GM18519 (cell line): ENCODE results near the gene GRAMD2A.

ENCODE experiments used
- ATAC-seq: cut with Tn5 transposase; IDR thresholded peaks from one replicate; pipeline ENCODE4 v1.9.1; 2021; ENCODE audit warnings: mild to moderate bottlenecking, moderate library complexity; ENCODE audit not compliant: unreplicated experiment, low FRiP score

Gene GRAMD2A

DNA sequence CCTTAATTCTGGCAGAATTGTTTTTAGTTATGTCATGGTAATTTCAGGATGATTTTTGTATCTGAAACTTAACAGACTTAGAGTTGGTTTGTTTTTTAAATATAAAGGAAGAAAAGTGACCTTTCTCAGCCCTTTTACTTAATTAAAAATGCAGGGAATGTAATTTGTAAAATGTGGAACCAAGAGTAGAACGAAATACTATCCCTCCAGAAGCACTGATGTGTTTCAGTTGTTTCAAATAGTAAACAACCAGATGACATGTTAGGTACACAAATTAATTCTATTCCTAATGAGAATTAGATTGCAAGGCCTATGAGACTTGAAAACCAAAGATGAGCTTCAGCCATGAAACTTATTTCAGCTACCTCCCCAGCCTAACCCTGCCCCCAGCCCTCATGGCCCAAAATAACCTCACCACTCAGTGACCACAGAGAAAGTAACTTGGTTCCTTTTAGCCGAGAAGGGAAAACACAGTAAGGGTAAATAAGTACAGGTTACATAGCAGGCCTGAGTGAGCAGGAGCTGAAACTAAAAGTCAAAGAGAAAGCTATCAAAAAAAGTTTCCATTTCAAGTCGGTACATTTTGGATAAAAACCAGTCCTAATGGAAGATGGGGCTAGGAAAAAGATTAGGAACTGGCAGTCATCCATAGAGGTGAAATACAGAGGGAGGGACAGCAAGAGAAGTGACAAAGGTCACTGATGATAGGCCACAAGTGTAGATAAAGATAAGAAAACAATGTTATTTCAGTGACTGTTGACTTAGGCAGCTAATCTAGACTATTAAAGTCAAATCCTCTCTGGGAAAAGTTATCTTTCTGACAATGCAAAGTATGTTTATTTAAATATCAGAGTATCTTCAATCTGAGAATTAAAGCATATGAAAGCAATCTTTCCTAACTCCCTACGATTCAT is 56.2 kb downstream of the GRAMD2A start:
- peak; percentile 93 for ATAC-seq

DNA sequence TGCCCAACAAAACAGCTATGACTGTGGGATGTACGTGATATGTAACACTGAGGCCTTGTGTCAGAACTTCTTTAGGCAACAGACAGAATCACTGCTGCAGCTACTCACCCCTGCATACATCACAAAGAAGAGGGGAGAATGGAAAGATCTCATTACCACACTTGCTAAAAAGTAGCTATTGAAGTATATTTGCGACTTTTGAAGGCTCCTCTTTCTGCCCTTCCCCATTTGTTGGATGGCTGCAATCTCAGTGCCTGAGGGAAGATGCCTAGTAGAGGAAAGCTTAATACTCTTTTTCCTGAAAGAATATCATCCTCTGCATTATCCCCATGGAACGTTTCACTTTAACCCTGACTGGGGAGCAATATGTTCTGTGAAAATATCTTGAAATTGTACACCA is 57.5 kb downstream of the GRAMD2A start:
- no peak for ATAC-seq

DNA sequence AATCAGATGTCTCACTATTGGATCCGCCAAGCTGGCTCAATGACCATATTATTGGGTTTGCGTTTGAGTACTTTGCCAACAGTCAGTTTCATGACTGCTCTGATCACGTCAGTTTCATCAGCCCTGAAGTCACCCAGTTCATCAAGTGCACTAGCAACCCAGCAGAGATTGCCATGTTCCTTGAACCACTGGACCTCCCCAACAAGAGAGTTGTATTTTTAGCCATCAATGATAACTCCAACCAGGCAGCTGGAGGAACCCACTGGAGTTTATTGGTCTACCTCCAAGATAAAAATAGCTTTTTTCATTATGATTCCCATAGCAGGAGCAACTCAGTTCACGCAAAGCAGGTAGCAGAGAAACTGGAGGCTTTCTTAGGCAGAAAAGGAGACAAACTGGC is 57.9 kb downstream of the GRAMD2A start:
- no peak for ATAC-seq

DNA sequence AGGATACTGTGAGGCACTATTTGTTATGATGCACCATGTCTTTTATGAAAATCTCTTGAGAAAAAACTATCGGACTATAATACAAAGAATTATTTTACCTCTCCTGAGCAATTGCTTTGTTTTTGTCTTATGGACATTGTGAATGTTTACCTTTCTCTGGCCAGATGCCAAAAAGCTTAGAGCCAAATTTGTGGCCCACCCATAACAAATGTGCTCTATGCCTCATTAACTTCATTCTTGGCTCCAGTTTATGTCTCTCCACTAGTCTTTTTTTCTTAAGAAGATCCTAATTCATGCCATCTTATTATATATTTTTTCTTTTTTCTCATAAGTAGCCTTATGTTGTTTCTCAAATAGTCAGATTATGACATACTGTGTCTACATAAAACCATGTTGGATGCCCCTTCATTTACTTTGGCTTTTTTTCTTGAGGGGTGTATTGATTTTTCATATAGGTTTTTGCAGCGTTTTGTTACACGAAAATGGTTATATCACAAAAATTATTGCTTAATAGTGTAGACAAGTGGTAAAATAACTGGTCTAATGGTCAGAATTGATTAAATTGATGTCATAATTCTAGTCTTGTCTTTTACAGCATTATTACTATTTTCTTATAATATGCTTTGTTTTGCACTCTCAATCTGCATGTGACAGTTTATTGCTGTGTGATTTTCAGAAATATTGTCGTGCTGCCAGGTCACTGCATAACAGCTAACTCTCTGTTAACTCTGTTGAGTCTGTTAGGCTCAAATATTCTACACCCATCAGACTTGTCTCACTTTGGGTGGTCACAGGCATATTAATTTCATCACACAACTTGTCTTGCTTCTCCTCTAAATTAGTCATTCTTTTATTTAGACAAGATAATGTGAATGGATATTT is 61.2 kb downstream of the GRAMD2A start:
- no peak for ATAC-seq

DNA sequence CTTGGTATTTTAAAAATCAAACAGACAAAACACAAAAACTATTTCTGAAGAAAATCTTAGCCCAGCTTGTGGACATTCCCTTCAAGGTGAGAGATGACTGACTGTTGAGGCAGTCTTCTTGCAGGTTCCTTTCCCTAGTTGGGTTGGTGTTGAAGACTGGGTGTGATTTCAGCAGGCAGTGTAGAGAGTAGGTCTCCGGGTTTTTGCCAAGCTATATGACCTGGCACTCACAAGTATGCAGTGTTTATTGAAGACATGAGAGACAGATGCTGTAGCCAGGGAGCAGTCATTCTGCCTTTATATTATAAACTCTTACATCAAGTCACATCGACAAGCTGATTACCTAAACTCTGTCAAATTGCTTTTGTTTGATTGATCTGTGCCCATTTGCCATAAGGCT is 61.9 kb downstream of the GRAMD2A start:
- ATAC-seq: no peak

GRCh38 chr15:72133211-72133610 is 64.4 kb downstream of the GRAMD2A start:
- ATAC-seq: no peak

DNA sequence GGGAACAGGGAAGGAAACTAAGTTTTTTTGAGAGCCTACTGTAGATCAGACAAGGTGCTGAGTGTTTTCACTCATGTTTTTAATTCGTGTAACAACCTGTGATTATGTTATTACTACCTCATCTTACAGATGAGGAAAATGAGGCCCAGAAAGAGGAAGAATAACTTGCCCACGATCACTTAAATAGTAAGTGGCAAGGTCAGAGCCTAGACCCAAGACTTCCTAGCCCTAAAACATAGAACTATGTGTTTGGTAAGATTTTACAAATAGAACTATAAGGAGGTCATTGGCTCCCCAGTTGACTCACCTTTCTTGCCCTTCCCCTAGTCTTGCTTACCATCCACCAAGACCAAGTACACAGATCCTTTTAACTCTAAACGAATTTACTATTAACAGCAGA is 65.7 kb downstream of the GRAMD2A start:
- no peak for ATAC-seq

DNA sequence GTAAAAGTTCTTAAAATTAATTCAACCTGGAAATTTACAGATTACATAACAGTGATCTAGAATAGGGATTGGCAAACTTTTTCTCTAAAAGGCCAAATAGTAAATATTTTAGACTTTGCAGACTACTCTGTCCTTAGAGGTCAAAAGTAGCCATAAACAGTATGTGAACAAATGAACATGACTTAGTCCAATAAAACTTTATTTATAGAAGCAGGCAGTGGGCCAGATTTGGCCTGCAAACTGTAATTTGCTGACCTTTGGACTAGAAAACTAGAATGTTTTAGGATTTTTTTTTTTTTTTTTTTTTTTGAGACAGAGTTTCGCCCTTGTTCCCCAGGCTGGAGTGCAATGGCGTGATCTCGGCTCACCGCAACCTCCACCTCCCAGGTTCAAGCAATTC is 67.3 kb downstream of the GRAMD2A start:
- ATAC-seq: no peak

- no peak for ATAC-seq
Measured at GRCh38 chr15:72128359-72128758, 69.2 kb downstream of the GRAMD2A start.

GRCh38 chr15:72127724-72128322 is 69.8 kb downstream of the GRAMD2A start:
- no peak for ATAC-seq

- ATAC-seq: no peak
Measured at GRCh38 chr15:72124218-72124617, 73.4 kb downstream of the GRAMD2A start.

DNA sequence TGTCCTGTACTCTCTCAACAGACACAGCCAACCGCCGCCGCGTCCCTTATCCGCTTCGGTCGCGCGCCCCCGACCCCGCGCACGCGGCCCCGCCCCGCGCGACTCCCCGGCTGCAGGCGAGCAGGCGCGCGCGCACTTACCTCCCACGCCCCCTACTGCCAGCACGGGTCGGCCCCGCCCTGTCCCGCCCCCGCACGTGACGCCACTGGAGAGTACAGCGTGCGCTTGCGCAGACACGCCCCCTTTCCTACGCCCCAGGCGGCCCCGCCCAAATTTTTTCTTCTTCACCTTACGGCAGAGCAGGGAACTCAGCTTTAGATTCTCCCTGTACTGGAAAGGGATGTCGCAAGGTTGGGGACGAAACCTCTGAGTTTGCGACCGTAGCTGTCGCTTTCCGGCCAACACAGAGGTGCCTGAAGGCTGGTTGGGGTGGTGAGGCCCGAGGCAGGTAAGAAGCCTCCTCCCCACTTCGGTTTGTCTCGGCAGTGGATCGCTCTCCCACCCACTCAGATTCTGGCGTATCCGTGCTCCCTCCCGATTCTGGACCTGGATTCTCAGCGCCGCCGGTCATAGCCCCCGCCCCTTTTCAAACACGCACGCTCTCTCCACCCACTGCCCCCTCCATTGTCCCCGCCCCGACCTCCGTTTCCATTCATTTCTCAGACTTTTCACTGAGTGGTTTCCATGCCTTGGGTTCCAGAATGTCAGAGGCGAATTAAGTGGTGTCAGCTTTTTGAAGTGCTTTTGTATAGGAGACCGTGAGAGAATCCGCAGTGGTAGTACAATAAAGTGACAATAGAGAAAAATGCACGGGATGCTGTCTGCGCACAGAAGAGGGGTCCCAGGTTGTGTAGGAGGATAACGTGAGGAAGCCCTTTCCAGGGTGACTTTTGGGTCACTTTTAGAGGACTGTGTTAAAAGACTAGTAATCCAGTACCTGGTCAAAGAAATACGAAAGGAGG is 79.3 kb downstream of the GRAMD2A start, which contains the start of the genes MYO9A and SENP8:
Gene MYO9A, minus strand, starts transcription at position 134 of the 962 bp plus-strand sequence. CDS start 71,587 bp downstream, outside the sequence.
Gene SENP8, plus strand, starts transcription at position 387 of the 962 bp plus-strand sequence. CDS start 21,221 bp downstream, outside the sequence.
- peak; percentile 49 for ATAC-seq

DNA sequence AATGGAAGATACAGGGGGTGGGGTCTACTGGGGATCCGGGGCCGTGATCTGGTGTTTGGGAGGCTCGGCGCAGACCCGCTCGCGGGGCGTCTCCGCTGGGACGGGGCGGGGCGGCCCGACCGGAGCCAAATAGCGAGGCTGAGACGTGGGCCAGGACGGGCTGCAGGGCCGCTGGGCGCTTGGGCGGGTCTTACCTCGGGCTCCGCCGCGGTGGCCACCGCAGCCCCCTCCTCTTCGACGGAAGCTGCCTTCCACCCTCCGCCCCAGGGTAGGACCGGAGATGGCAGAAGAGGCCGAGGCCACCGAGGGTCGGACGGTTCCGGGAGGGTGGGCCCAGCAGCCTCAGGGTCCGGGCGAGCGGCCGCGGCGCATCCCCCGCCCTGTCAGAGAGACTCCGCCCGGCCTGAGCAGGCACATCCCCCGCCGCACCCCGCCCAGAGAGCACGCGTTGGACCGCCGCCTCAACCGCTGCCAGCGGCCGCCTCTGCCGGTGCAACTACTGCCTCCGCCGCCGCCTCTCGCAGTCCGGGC is 80.0 kb downstream of the GRAMD2A start:
- ATAC-seq: peak; percentile 39

- no peak for ATAC-seq
Measured at GRCh38 chr15:72116731-72117485, 80.7 kb downstream of the GRAMD2A start.

DNA sequence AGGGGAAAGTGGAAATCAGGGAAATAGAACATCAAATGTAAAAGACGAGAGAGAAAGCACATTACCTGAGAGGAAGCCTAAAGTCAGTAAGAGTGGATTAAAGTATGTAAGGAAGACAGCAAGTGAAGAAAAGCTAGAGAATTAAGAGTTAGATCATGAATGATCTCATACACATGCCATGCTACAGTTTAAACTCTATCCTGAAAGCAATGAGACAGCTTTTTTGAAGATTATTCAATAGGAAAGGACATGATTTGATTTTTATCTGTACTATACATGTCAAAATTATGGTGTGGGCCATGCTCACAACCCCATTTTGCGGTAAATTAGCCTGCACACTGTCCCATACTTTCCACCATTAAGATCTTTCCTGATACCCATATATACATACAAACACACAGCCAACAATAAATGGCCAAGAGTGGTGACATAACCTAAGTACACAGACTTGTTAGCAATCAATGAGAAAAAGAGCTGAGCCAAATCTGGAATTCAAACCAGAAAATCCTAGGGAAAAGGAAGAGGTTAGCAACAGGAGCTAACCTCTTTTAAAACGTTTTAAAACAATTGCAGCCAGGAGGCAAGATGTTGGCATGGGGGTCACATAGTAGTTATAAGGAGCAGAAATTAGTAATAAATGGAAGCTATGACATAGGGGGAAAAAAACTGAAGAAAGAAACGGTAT is 84.1 kb downstream of the GRAMD2A start:
- ATAC-seq: no peak

- no peak for ATAC-seq
Measured at GRCh38 chr15:72112805-72113204, 84.8 kb downstream of the GRAMD2A start.

DNA sequence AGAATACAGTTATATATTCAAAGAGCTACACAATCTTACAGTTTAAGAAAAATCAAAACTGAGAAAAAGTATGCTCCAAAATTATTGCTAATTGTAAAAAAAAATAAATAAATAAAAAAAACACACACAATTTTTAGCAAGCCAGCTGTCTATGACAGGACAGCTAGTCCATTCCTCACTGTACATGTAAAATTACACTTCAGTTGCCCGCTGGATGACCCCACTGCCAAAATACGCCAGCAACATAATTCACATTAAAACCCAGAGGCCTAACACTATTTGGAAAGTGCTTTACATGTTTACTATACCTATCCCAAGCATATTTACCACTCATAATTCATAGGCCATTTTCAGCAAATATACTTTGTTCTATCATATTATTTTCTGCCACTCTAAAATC is 85.5 kb downstream of the GRAMD2A start:
- ATAC-seq: no peak

DNA sequence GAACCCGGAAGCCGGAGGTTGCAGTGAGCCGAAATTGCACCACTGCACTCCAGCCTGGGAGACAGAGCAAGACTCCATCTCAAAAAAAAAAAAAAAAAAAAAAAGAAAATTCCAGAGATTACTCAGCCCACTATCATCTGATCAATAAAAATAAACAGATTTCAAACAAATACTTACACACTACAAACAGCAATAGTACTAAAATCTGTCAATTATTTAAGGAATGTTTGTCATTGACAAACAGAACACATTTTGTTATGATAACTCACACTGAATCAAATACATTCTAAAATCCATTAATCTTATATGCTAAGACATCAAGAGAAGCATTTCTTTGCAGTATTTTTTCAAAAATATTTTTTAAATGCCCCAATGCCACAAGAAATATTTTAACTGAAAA is 87.2 kb downstream of the GRAMD2A start:
- ATAC-seq: no peak
